GM19372 (cell line): ENCODE results near the gene PLEKHH1.
"Not testable (repeated sequence)": the region's sequence is repeated elsewhere in the genome, so short reads cannot be mapped to it uniquely, and the experiment has no call there.

Experiments used
- ATAC-seq: cut with Tn5 transposase; IDR thresholded peaks from one replicate; pipeline ENCODE4 v1.9.1; 2021; ENCODE audit warnings: mild to moderate bottlenecking, low read depth, moderate library complexity; ENCODE audit not compliant: unreplicated experiment

The PLEKHH1 gene

GRCh38 chr14:67528276-67528675 is 4.8 kb upstream of the PLEKHH1 start:
- ATAC-seq = no peak

DNA sequence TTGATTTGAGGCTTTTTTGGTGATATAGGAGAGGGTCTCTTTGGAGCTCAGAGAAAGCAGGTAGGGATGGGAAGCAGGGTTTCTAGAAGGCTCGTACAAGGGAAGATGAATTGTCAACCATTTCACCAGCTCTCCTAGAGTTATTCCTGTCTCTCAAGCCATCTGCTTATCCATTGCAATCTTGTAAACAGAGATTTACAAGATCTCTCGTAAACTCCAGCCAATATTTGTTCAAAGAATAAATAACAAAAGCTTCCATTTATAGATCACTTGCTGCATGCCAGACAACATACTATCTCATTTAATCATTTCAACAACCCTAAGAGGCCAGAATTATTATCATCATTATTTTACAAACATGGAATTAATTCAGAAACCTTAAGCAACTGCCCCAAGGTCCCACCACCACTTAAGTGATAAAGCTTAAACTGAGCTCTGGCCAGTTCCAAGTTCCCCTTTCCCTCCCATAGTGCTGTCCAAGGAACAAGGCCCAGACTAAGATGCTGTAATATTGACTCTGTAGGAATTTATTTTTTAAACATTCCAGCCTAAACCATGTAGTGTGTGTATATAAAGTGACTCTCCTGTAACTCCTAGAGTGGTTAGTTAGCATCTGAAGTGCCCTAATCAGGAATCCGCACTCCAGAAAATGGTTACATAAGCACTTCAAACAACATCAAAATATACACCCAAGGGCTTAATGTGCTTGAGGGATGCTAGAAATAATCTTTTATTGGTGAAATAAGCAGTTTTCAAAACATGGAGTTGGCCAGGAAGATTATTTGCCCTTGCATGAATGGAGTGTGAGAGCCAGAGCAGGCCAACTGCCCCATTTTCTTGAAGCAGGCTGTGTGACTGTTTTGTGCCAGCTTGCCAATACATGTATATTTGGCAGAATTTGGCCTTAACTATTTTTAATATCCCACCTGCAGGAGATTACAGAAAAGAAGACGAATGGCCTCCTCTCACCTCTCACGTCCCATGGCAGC is 2.8 kb upstream of the PLEKHH1 start:
- no peak for ATAC-seq

GRCh38 chr14:67532606-67532997 is 488 bp upstream of the PLEKHH1 start:
- ATAC-seq = no peak

- no peak for ATAC-seq
Observed at GRCh38 chr14:67533754-67534085, 630 bp downstream of the PLEKHH1 start.

DNA sequence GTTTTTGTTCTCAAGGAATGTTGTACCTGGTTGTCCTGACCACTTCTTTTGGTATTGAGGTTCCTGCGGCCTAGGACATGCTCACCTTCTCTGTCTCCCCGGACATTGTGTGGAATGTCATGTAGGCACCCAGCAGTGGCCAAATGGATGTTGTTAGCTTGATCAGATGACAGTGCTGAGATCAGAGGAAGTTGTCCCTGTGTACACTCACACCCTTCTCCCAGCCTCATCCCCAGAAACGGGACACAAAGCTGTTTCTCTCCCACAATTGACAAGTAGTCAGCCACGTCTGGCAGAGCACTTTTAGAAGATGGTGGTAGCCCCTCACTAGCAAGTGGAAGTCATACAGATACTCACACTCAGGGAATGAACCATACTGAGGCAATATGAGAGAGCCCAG is 3.0 kb downstream of the PLEKHH1 start:
- no peak for ATAC-seq

- ATAC-seq = no peak
Observed at GRCh38 chr14:67537736-67538135, 4.6 kb downstream of the PLEKHH1 start.

- no peak for ATAC-seq
Observed at GRCh38 chr14:67538501-67538900, 5.4 kb downstream of the PLEKHH1 start.

DNA sequence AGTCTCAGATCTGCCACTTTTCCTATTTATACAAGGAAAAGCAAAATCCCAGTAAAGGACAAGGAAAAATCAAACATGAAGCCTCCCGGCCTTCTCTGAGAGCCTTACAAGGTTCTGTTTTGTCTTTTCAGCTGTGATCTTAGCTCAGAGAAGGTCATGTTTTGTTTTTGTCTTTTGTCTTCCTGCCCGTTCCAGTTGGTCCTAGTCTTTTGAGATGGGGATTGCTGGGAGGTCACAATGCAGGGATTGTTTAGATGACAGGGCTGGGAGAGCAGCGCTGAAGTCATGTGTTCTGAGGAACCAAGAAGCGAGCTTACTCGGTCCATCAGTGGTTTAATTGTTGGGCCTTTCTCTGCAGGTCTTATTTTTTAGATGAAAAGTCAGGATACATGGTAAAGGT is 6.0 kb downstream of the PLEKHH1 start:
- ATAC-seq = no peak

DNA sequence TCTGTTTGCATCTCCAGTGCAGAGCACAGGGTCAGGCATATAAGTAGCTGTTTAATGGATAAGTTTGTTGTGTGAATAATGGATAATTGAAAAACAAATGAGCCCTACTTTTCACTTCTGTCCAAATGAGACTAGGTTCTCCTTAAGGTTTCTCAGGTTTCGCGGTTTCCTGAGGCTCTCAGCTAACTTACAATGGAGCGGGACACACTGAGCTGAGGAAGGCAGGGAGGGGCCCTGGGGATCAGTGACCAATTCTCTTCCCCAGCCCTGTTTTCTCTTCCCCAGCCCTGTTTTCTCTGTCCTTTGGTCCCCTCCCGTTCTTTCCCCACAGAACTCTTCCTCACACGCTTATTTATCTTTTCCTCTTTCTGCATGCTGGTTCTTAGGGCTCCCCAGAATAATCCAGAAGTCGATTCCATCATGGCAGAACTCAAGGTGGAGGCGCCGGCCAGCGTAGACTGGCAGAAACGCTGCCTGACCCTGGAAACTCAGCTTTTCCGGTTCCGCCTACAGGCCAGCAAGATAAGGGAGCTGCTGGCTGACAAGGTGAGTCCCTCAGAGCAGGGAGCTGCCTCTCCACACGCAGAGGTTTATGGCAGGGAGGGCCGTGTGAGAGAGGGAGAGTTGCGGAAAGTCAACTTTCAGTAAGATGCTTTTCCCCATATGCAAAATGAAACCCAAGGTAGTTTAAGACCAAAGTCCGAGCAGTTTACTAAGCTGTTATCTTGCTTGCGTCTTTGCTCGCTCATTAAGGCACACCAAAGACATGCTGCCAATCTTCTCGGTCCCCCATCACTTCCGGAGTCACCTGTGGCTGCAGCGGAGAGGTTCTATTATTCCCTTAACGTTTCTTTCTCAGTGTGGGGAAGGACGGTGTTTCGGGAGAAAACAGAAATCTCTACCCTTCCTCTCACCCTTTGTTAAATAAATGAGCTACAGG is 8.6 kb downstream of the PLEKHH1 start:
- ATAC-seq = no peak

- ATAC-seq = not testable (repeated sequence)
Observed at GRCh38 chr14:67542620-67543019, 9.5 kb downstream of the PLEKHH1 start.

GRCh38 chr14:67544590-67544989 is 11.5 kb downstream of the PLEKHH1 start:
- ATAC-seq = no peak

GRCh38 chr14:67547224-67547780 is 14.2 kb downstream of the PLEKHH1 start:
- ATAC-seq = no peak

DNA sequence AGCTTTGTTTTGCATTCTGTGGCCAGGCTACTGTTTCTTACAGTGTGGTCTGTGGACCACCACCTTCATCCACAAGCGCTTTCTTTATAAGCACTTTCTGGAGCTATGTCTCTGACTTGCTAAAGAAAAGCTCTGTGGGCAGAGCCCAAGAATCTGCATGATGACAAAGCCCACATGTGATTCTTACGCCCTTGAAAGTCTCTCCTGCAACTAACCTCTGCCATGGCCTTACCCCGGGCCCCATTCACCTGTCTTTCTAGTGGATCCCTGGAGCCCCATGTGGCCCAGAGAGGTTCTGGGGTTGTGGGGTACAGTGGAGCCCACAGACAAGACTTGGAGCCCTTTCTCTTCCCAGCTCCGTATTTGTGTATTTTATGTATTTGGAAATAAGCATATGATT is 16.6 kb downstream of the PLEKHH1 start:
- ATAC-seq = no peak

DNA sequence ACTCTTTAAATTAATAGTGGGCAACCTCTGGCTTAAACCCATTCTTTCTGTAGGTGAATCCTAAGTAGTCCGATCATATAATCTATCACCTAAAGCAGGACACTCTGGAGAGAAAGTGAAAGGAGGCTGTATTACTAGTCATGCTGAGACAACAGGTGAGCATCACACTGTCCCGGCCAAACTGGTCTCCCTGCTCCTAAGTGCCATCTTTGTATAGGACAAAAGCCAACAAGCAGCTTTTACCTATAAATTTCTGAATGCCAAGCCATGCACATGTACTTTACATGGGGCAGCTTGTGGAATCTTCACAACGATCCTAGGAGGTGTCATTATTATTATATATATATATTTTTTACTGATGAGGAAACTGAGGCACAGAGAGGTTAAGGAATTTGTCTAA is 18.0 kb downstream of the PLEKHH1 start:
- ATAC-seq = no peak

DNA sequence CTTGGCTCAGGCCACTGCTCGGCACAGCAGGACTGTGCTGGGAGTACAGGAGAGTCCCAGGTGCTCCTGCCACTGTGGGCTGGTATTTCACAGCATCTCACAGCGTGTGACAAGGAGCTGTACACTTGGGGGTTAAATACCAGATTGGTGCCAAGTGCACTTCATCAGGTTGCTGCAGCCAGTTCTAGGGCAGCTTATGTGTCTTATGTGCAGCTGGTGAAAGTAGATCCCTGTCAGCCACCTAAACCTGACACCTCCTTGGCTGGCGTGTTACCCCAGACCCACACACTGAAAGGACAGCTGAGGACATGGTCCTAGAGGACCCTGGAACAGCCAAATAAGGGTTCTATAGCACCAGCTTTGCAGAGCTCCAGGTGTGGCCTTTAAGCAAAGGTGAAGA is 18.9 kb downstream of the PLEKHH1 start:
- ATAC-seq = no peak

GRCh38 chr14:67553547-67553946 is 20.5 kb downstream of the PLEKHH1 start:
- no peak for ATAC-seq

- ATAC-seq = no peak
Observed at GRCh38 chr14:67554341-67554740, 21.3 kb downstream of the PLEKHH1 start.

GRCh38 chr14:67555518-67556090 is 22.5 kb downstream of the PLEKHH1 start:
- no peak for ATAC-seq

GRCh38 chr14:67556671-67557070 is 23.6 kb downstream of the PLEKHH1 start:
- no peak for ATAC-seq

DNA sequence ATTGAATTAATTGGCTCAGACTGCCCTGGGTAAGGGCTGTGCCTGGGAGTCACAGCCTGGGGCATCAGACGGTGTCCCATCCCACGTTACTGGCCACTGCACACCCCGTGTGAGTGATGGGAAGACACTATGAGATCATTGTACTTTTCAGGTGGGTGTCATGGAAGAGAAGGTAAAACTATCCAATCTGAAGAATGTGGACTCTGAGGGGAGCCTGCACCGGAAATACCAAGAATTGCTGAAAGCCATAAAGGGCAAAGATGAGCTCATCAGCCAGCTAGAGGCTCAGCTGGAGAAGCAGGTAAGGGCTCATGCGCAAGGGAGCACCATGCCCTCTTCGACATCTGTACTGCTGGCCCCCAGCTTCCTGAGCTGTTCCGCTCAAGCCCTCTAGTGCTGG is 24.0 kb downstream of the PLEKHH1 start:
- no peak for ATAC-seq

GRCh38 chr14:67557656-67558055 is 24.6 kb downstream of the PLEKHH1 start:
- no peak for ATAC-seq
